Panc1 (cell line): ENCODE measurements around the gene DCP2. TPM values are rescaled to one million over a fixed set of nuclear protein-coding genes. Genes with fewer than 3 reads are reported as not detected.

ENCODE experiments used
- ATAC-seq: fragments of 200-7000 bp; cut with Tn5 transposase; 2 replicates; pipeline ENCODE4 v1.9.1; 2020; ENCODE audit warnings: mild to moderate bottlenecking, moderate library complexity
- BruUV-seq: library from RNA; stranded (reverse); fragments of 400-500 nt; replicated peaks from 2 replicates; lab custom pipeline; 2021; lab: Mats Ljungman, UMichigan
- CTCF ChIA-PET: fragments of 300-600 bp; sonication (Branson Sonifier 250); formaldehyde crosslinking; loops from one replicate; lab custom pipeline; 2022; ENCODE audit warnings: antibody characterized with exemption; lab: Charles Lee
- POLR2A ChIA-PET: fragments of 300-600 bp; sonication (Branson Sonifier 250); formaldehyde crosslinking; loops from one replicate; lab custom pipeline; 2022; ENCODE audit warnings: antibody characterized with exemption; lab: Charles Lee
- DNase-seq: peaks from one replicate; pipeline ENCODE4 v3.0.0-alpha.2; 2010; ENCODE audit warnings: low read depth, low spot score
- H3K27ac ChIP-seq: 2 replicates; pipeline ENCODE4 v1.5.1; 2011; ENCODE audit warnings: mild to moderate bottlenecking, low read length, inconsistent platforms
- H3K27me3 ChIP-seq: fragments of 200-500 bp; sonication (Bioruptor generic); 2 replicates; pipeline ENCODE4 v1.6.0; 2014; ENCODE audit warnings: low read length, inconsistent platforms; ENCODE audit not compliant: control insufficient read depth, insufficient read depth
- H3K36me3 ChIP-seq: fragments of 200-500 bp; sonication (Bioruptor generic); 2 replicates; pipeline ENCODE4 v1.5.1; 2014; ENCODE audit warnings: inconsistent platforms, mild to moderate bottlenecking, low read length, moderate library complexity; ENCODE audit not compliant: control insufficient read depth, insufficient read depth
- H3K4me1 ChIP-seq: 2 replicates; pipeline ENCODE4 v1.5.1; 2011; ENCODE audit warnings: inconsistent platforms, mild to moderate bottlenecking, low read length, moderate library complexity; ENCODE audit not compliant: control insufficient read depth, insufficient read depth
- H3K4me3 ChIP-seq, 2 experiments: 2 replicates each; pipeline ENCODE4 v1.5.1; 2011 to 2012; ENCODE audit warnings: low read depth in 2 of 2, low read length in 2 of 2, mild to moderate bottlenecking in 2 of 2, inconsistent platforms in 1 of 2, moderate library complexity in 1 of 2
- H3K9me3 ChIP-seq: fragments of 200-500 bp; sonication (Bioruptor generic); 2 replicates; pipeline ENCODE4 v1.5.1; 2014; ENCODE audit warnings: low read depth, mild to moderate bottlenecking, inconsistent platforms, low read length, moderate library complexity; ENCODE audit not compliant: control insufficient read depth, insufficient read depth
- POLR2AphosphoS5 ChIP-seq: IDR thresholded peaks from 2 replicates; pipeline ENCODE4 v1.6.1; 2012; ENCODE audit warnings: mild to moderate bottlenecking, low read depth, low read length, moderate library complexity
- REST ChIP-seq, 2 experiments: IDR thresholded peaks; 2 replicates each; pipeline ENCODE4 v1.6.1; 2011 to 2012; ENCODE audit warnings: low read depth in 2 of 2, control low read depth in 1 of 2, low read length in 1 of 2, mild to moderate bottlenecking in 1 of 2, moderate library complexity in 1 of 2; ENCODE audit not compliant: insufficient read depth in 1 of 2
- SIN3A ChIP-seq: IDR thresholded peaks from 2 replicates; pipeline ENCODE4 v1.6.1; 2012; ENCODE audit warnings: low read depth, mild to moderate bottlenecking, low read length, moderate library complexity, borderline replicate concordance; ENCODE audit not compliant: insufficient read depth
- TCF7L2 ChIP-seq: IDR thresholded peaks from 2 replicates; pipeline ENCODE4 v1.6.1; 2011; ENCODE audit warnings: mild to moderate bottlenecking, low read depth, low read length, inconsistent platforms
- in situ Hi-C: cut with HindIII; loops from 2 replicates; pipeline ENCODE4 v1.10.0; 2016; ENCODE audit warnings: low sequenced_read_pairs, low pct_unique_long_range_greater_than_20kb
- intact Hi-C: fragments of 100-400 bp; cut with micrococcal nuclease; formaldehyde crosslinking; loops from one replicate; pipeline ENCODE4 v1.10.0; 2022; ENCODE audit not compliant: unreplicated experiment
- total RNA-seq: library from RNA; stranded (reverse); gene quantifications from one replicate; pipeline ENCODE4 v1.2.1, GENCODE V29; 2021; ENCODE audit not compliant: unreplicated experiment
- TF ChIP-seq, protein P1 (sequence below): fragments of 450-650 bp; IDR thresholded peaks from 2 replicates; pipeline ENCODE4 v1.5.1; 2017; ENCODE audit warnings: mild to moderate bottlenecking

The DCP2 gene
- total RNA-seq, 1 experiment from 2014 or later: 70.4 TPM

DNA sequence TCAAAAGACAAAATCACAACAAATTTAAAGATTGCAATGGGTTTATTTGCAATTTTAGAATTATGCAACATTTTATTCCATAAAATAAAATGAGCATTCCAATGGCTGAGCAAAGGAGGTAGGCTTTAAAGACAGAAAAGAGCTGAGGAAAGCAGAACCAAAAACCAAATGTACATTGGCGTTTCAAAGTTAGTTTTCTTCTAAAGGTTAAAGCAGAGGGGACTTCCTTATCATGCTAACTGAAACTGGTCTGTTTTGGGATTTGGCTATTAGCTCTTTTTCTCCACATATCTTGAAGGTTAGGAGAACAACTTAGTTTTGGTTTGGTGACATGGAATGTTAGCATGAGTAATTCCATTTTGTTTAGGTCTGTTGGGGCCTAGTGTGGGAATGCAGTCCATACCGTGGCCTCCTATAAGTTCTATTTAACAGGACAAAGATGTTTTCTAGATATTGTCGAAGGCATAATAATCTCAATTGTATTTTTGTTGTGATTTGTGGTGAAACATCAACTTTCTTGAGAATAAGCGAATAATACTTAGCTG lies 20.3 kb downstream of the DCP2 start:
- Histone ChIP-seq H3K4me1 (no peaks in the 10 kb centered on the region; the same call in 1 of the 2 replicates), H3K27ac (no peak overlapping the region), H3K27me3 (no peaks in the 10 kb centered on the region), H3K9me3 (no peaks in the 10 kb centered on the region), H3K4me3 (no peak overlapping the region), H3K36me3 (peaks cover 36% of the 10 kb centered on the region)
- in situ Hi-C loops (no loop called here), intact Hi-C loops (loop anchor here (2.0 to 10.0 kb wide), 3 partner anchors 334 to 610 kb away; partner anchors contain the start of gene YTHDC2)
- POLR2A ChIA-PET: interaction anchor here (0.5 kb wide), 1 partner anchor 9 kb away, joined by 7 read pairs; no protein-coding TSS in a partner anchor
- ATAC-seq (no peak), DNase-seq (no peak)
- CTCF ChIA-PET: interaction anchor here (1.2 kb wide), 1 partner anchor 23 kb away, joined by 3 read pairs; no protein-coding TSS in a partner anchor
- BruUV-seq: no TSS peak
- TF ChIP-seq, protein P1, sequence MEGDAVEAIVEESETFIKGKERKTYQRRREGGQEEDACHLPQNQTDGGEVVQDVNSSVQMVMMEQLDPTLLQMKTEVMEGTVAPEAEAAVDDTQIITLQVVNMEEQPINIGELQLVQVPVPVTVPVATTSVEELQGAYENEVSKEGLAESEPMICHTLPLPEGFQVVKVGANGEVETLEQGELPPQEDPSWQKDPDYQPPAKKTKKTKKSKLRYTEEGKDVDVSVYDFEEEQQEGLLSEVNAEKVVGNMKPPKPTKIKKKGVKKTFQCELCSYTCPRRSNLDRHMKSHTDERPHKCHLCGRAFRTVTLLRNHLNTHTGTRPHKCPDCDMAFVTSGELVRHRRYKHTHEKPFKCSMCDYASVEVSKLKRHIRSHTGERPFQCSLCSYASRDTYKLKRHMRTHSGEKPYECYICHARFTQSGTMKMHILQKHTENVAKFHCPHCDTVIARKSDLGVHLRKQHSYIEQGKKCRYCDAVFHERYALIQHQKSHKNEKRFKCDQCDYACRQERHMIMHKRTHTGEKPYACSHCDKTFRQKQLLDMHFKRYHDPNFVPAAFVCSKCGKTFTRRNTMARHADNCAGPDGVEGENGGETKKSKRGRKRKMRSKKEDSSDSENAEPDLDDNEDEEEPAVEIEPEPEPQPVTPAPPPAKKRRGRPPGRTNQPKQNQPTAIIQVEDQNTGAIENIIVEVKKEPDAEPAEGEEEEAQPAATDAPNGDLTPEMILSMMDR: no peak
- TF ChIP-seq TCF7L2 (no peak), REST (IDR thresholded peaks at IDR 0.05; ENCODE audit: insufficient read depth in 1 of 2, low read depth in 2 of 2, low read length in 1 of 2) (no peak), POLR2AphosphoS5 (no peak), SIN3A (no peak)

DNA sequence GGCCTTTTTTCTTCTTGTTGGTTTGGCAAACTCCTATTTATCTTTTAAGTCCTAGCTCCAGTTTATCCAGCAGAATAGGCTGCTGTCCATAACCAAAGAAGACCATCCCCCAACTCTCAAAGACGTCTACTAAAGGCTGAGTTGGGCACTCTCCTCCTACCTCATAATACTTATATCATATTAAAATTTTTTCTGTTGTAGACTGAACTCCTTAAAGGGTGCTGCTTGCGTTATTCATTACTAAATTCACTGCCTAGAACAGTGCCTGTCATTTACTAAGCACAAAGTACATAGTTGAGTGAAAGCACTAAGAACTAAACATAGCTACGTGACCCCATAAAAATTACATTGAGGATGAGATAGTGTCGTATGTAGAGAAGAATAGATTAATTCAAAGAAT lies 21.7 kb downstream of the DCP2 start:
- Histone ChIP-seq H3K36me3 (peaks cover 37% of the 10 kb centered on the region), H3K4me3 (no peak overlapping the region), H3K27ac (no peak overlapping the region), H3K4me1 (no peaks in the 10 kb centered on the region; the same call in 1 of the 2 replicates), H3K9me3 (no peaks in the 10 kb centered on the region), H3K27me3 (no peaks in the 10 kb centered on the region)
- in situ Hi-C loops (no loop called here), intact Hi-C loops (loop anchor here (5.0 to 10.0 kb wide), 2 partner anchors 517 to 609 kb away; partner anchors contain the start of gene YTHDC2)
- DNase-seq (no peak), ATAC-seq (no peak)
- CTCF ChIA-PET: no interaction called here
- no TSS peak for BruUV-seq
- POLR2A ChIA-PET: no interaction called here
- TF ChIP-seq, protein P1: no peak
